H1 (cell line): ENCODE results near the gene SCCPDH. TPM values are rescaled to one million over a fixed set of nuclear protein-coding genes. Genes with fewer than 3 reads are reported as not detected.

Experiments used
- CTCF ChIA-PET: fragments of 300-600 bp; sonication (Branson Sonifier 250); formaldehyde crosslinking; loops from one replicate; lab custom pipeline; 2021; ENCODE audit not compliant: partially characterized antibody; lab: Charles Lee
- POLR2A ChIA-PET: fragments of 300-600 bp; sonication (Branson Sonifier 250); formaldehyde crosslinking; loops from one replicate; lab custom pipeline; 2021; ENCODE audit warnings: inconsistent platforms; ENCODE audit not compliant: partially characterized antibody; lab: Charles Lee
- DNase-seq, 2 experiments: peaks; one replicate each; pipeline versions ENCODE4 v3.0.0 to v3.0.0-alpha.2; 2010 to 2022; ENCODE audit warnings: low spot score in 2 of 2, low read depth in 1 of 2, mixed read lengths in 1 of 2
- FAIRE-seq: peaks from 2 replicates; lab custom pipeline; 2011; peaks lifted over from hg19 to GRCh38; lab: Jason Lieb, UNC
- H2AFZ ChIP-seq: 2 replicates; pipeline ENCODE4 v1.8.1; 2012; ENCODE audit warnings: low read length, inconsistent platforms
- H2AK5ac ChIP-seq: 2 replicates; pipeline ENCODE4 v1.6.1; 2013; ENCODE audit warnings: low read depth, low read length
- H2BK120ac ChIP-seq: replicated peaks from 2 replicates; pipeline ENCODE3; 2013; ENCODE audit warnings: low read depth, low read length, inconsistent platforms
- H2BK12ac ChIP-seq: 2 replicates; pipeline ENCODE4 v1.6.1; 2013; ENCODE audit warnings: low read depth, low read length
- H2BK15ac ChIP-seq: 2 replicates; pipeline ENCODE4 v1.6.1; 2013; ENCODE audit warnings: low read length
- H2BK20ac ChIP-seq: 2 replicates; pipeline ENCODE4 v1.6.1; 2013; ENCODE audit warnings: low read length
- H2BK5ac ChIP-seq: 2 replicates; pipeline ENCODE4 v1.6.1; 2013; ENCODE audit warnings: low read depth, low read length
- H3K14ac ChIP-seq: 2 replicates; pipeline ENCODE4 v1.6.1; 2013; ENCODE audit warnings: inconsistent platforms; ENCODE audit not compliant: insufficient read length
- H3K18ac ChIP-seq: 2 replicates; pipeline ENCODE4 v1.6.1; 2013; ENCODE audit warnings: low read length; ENCODE audit errors: extremely low read depth
- H3K23ac ChIP-seq: 2 replicates; pipeline ENCODE4 v1.6.1; 2013; ENCODE audit warnings: inconsistent platforms; ENCODE audit not compliant: insufficient read length
- H3K23me2 ChIP-seq: 2 replicates; pipeline ENCODE4 v1.6.1; 2013; ENCODE audit warnings: low read depth, low read length
- H3K27ac ChIP-seq: 2 replicates; pipeline ENCODE4 v1.6.1; 2011; ENCODE audit warnings: low read depth, low read length, inconsistent platforms
- H3K27me3 ChIP-seq, 4 experiments: replicated peaks in 1 of 4; 1 replicate in 1 of 4; 2 replicates in 3 of 4; pipeline versions ENCODE4 v1.6.1 to v1.8.1; 2011 to 2013; ENCODE audit warnings: low read length in 3 of 4, mild to moderate bottlenecking in 3 of 4, inconsistent platforms in 2 of 4, mixed read lengths in 2 of 4, moderate library complexity in 1 of 4; ENCODE audit not compliant: control insufficient read depth in 3 of 4, insufficient read depth in 3 of 4; ENCODE audit errors: extremely low read depth in 1 of 4
- H3K36me3 ChIP-seq, 4 experiments: 2 replicates each; pipeline versions ENCODE4 v1.6.1 to v1.8.1; 2011 to 2013; ENCODE audit warnings: mild to moderate bottlenecking in 4 of 4, low read length in 3 of 4, moderate library complexity in 2 of 4, control low read depth in 1 of 4, inconsistent platforms in 1 of 4; ENCODE audit not compliant: insufficient read depth in 4 of 4, control insufficient read depth in 2 of 4
- H3K4ac ChIP-seq: replicated peaks from 2 replicates; pipeline ENCODE3; 2013; ENCODE audit warnings: low read length, low read depth, mixed read lengths, inconsistent platforms; ENCODE audit not compliant: insufficient read length
- H3K4me1 ChIP-seq, 4 experiments: replicated peaks in 1 of 4; 1 replicate in 1 of 4; 2 replicates in 3 of 4; pipeline versions ENCODE4 v1.6.1 to v1.8.1; 2011 to 2013; ENCODE audit warnings: low read length in 3 of 4, inconsistent platforms in 2 of 4, mixed read lengths in 1 of 4; ENCODE audit not compliant: insufficient read depth in 4 of 4, control insufficient read depth in 3 of 4
- H3K4me2 ChIP-seq, 2 experiments: 2 replicates each; pipeline versions ENCODE4 v1.6.1 to v1.8.1; 2011 to 2013; ENCODE audit warnings: low read depth in 2 of 2, low read length in 2 of 2, control low read depth in 1 of 2, inconsistent platforms in 1 of 2, mild to moderate bottlenecking in 1 of 2; ENCODE audit not compliant: insufficient read depth in 1 of 2
- H3K4me3 ChIP-seq, 4 experiments: fragments of 200-600, 300-600 bp in 1 of 4; sonication (generic), shearing (Covaris generic), sonication (Bioruptor Twin) in 1 of 4; 2 replicates each; pipeline versions ENCODE4 v1.5.1 to v1.8.1; 2011 to 2016; ENCODE audit warnings: low read length in 4 of 4, low read depth in 3 of 4, control low read depth in 2 of 4, inconsistent platforms in 2 of 4, mild to moderate bottlenecking in 2 of 4, mixed read lengths in 1 of 4, moderate library complexity in 1 of 4; ENCODE audit not compliant: insufficient read depth in 2 of 4; ENCODE audit errors: extremely low read depth in 1 of 4
- H3K56ac ChIP-seq: replicated peaks from 2 replicates; pipeline ENCODE3; 2013; ENCODE audit warnings: low read depth, mild to moderate bottlenecking, mixed read lengths, low read length, inconsistent platforms; ENCODE audit not compliant: insufficient read length
- H3K79me1 ChIP-seq: 2 replicates; pipeline ENCODE4 v1.6.1; 2013; ENCODE audit warnings: low read depth, low read length, control low read depth
- H3K79me2 ChIP-seq, 2 experiments: 2 replicates each; pipeline versions ENCODE4 v1.6.1 to v1.8.1; 2012 to 2013; ENCODE audit warnings: low read length in 2 of 2, mild to moderate bottlenecking in 2 of 2, inconsistent platforms in 1 of 2; ENCODE audit not compliant: insufficient read depth in 2 of 2, control insufficient read depth in 1 of 2
- H3K9ac ChIP-seq, 4 experiments: replicated peaks in 1 of 4; 1 replicate in 1 of 4; 2 replicates in 3 of 4; pipeline versions ENCODE4 v1.6.1 to v1.8.1; 2011 to 2013; ENCODE audit warnings: low read depth in 3 of 4, low read length in 3 of 4, control low read depth in 2 of 4, mild to moderate bottlenecking in 2 of 4, moderate library complexity in 2 of 4, inconsistent platforms in 1 of 4; ENCODE audit errors: extremely low read depth in 1 of 4
- H3K9me3 ChIP-seq, 2 experiments: 2 replicates each; pipeline versions ENCODE4 v1.6.1 to v1.8.1; 2012 to 2013; ENCODE audit warnings: mild to moderate bottlenecking in 2 of 2, moderate library complexity in 2 of 2, control low read depth in 1 of 2, inconsistent platforms in 1 of 2, low read depth in 1 of 2, low read length in 1 of 2, mixed read lengths in 1 of 2; ENCODE audit not compliant: insufficient read depth in 2 of 2
- H4K20me1 ChIP-seq, 2 experiments: replicated peaks in 1 of 2; 2 replicates each; pipeline versions ENCODE3 to v1.8.1; 2011 to 2013; ENCODE audit warnings: inconsistent platforms in 2 of 2, low read length in 2 of 2, mild to moderate bottlenecking in 1 of 2; ENCODE audit not compliant: insufficient read depth in 2 of 2, control insufficient read depth in 1 of 2
- H4K5ac ChIP-seq: 2 replicates; pipeline ENCODE4 v1.6.1; 2013; ENCODE audit warnings: low read length, low read depth, mixed read lengths, inconsistent platforms; ENCODE audit not compliant: insufficient read length
- H4K8ac ChIP-seq: 2 replicates; pipeline ENCODE4 v1.8.0; 2013; ENCODE audit warnings: mild to moderate bottlenecking, moderate library complexity, low read length, inconsistent platforms; ENCODE audit not compliant: insufficient read depth; ENCODE audit errors: extremely low read depth
- H4K91ac ChIP-seq: replicated peaks from 2 replicates; pipeline ENCODE3; 2013; ENCODE audit warnings: low read length, mixed read lengths, inconsistent platforms; ENCODE audit not compliant: insufficient read length
- ATF2 ChIP-seq: IDR thresholded peaks from 2 replicates; pipeline ENCODE4 v1.6.1; 2012; ENCODE audit warnings: low read length, inconsistent platforms
- CBX8 ChIP-seq: fragments of 300-800, 300-1000 bp; sonication (generic); IDR thresholded peaks from 2 replicates; pipeline ENCODE4 v1.7.1; 2016; ENCODE audit warnings: low read depth, low read length, borderline replicate concordance
- CHD1 ChIP-seq: IDR thresholded peaks from 2 replicates; pipeline ENCODE4 v1.6.1; 2012; ENCODE audit warnings: low read depth, low read length, improper control_type of control experiment
- CHD2 ChIP-seq: IDR thresholded peaks from 2 replicates; pipeline ENCODE4 v1.6.1; 2012; ENCODE audit warnings: low read length, improper control_type of control experiment
- FOSL1 ChIP-seq: IDR thresholded peaks from 2 replicates; pipeline ENCODE4 v1.6.1; 2011; ENCODE audit warnings: mild to moderate bottlenecking, low read depth, low read length, moderate library complexity; ENCODE audit not compliant: insufficient read depth
- HDAC2 ChIP-seq, 2 experiments: fragments of 300-600 bp in 1 of 2; sonication (generic) in 1 of 2; IDR thresholded peaks; 2 replicates each; pipeline ENCODE4 v1.6.1; 2011 to 2012; ENCODE audit warnings: low read depth in 2 of 2, low read length in 2 of 2, mild to moderate bottlenecking in 2 of 2, moderate library complexity in 2 of 2, borderline replicate concordance in 1 of 2, inconsistent platforms in 1 of 2
- HDAC6 ChIP-seq: IDR thresholded peaks from one replicate; pipeline ENCODE4 v1.7.1; 2012; ENCODE audit warnings: low read depth, mild to moderate bottlenecking, inconsistent platforms, low read length, moderate library complexity
- RNF2 ChIP-seq: fragments of 200-900, 300-1000 bp; sonication (generic); IDR thresholded peaks from 2 replicates; pipeline ENCODE4 v1.7.1; 2016; ENCODE audit warnings: borderline replicate concordance, low read depth, mild to moderate bottlenecking, antibody characterized with exemption, low read length; ENCODE audit not compliant: poor library complexity, severe bottlenecking; ENCODE audit errors: missing control alignments
- RXRA ChIP-seq: IDR thresholded peaks from 2 replicates; pipeline ENCODE4 v1.6.1; 2011; ENCODE audit warnings: low read depth, mild to moderate bottlenecking, low read length, moderate library complexity; ENCODE audit not compliant: insufficient read depth
- SIX5 ChIP-seq: IDR thresholded peaks from 2 replicates; pipeline ENCODE4 v1.6.1; 2011; ENCODE audit warnings: mild to moderate bottlenecking, low read depth, low read length
- TAF7 ChIP-seq: optimal IDR thresholded peaks from 2 replicates; pipeline ENCODE3; 2011; ENCODE audit warnings: low read depth, mild to moderate bottlenecking, inconsistent platforms, low read length, moderate library complexity, borderline replicate concordance
- ZNF274 ChIP-seq: IDR thresholded peaks from 2 replicates; pipeline ENCODE4 v1.7.0; 2012; ENCODE audit warnings: low read length, borderline replicate concordance; ENCODE audit errors: extremely low read depth
- WGBS, 2 experiments: shearing (Covaris generic) in 1 of 2; methylation state at CpG; one replicate each; pipeline versions ENCODE4 v1.1.6 to v1.1.7; 2013 to 2015; ENCODE audit warnings: low lambda C conversion rate in 2 of 2, mixed read lengths in 2 of 2, inconsistent platforms in 1 of 2, low coverage in 1 of 2, missing lambda C conversion rate in 1 of 2; ENCODE audit not compliant: insufficient replicate concordance in 2 of 2, insufficient coverage in 1 of 2, insufficient read length in 1 of 2; ENCODE audit errors: extremely low coverage in 1 of 2, missing lambda C conversion rate in 1 of 2; 5-methylcytosine and 5-hydroxymethylcytosine counted together
- polyA plus RNA-seq, 7 experiments: library from polyadenylated mRNA; depleted of rRNA in 3 of 7; stranded (reverse) in 5 of 7; unstranded in 2 of 7; fragments of >200 nt in 5 of 7; fragments of 200-250 nt in 2 of 7; gene quantifications; 1 replicate in 5 of 7; 2 replicates in 1 of 7; 4 replicates in 1 of 7; pipeline versions ENCODE4 v1.2.1 to v1.2.3, GENCODE V29; 2011 to 2013; ENCODE audit warnings: missing spikeins in 2 of 7, mixed read lengths in 2 of 7
- total RNA-seq: library from RNA; stranded (reverse); fragmentation: NEBNext Ultra II Directional; extraction: Animal tissue kit (Norgen Biotek cat#: 25700); gene quantifications from 2 replicates; pipeline ENCODE4 v1.2.1, GENCODE V29; 2021

The SCCPDH gene
- total and polyA plus RNA-seq, 2 of the 8 experiments (the other 6 are each of a cell fraction or from before 2014, with no cell fraction given), result 9.5 to 17.0 TPM

GRCh38 chr1:246703581-246703980, 20.6 kb upstream of the SCCPDH start:
- H2AFZ ChIP-seq, result no peak overlapping the region
- no peak for TF ChIP-seq CHD1
- TF ChIP-seq RXRA, result no peak
- no peak for TF ChIP-seq HDAC2 (IDR thresholded peaks at IDR 0.05; ENCODE audit: borderline replicate concordance in 1 of 2, low read depth in 2 of 2, low read length in 2 of 2)
- TF ChIP-seq TAF7, result no peak
- no peak for TF ChIP-seq ATF2
- no peak for TF ChIP-seq CBX8
- no peak for TF ChIP-seq ZNF274
- no peak for TF ChIP-seq RNF2
- TF ChIP-seq SIX5, result no peak
- TF ChIP-seq HDAC6, result no peak
- no peak for TF ChIP-seq FOSL1
- no peak for TF ChIP-seq CHD2

More at GRCh38 chr1:246703581-246703980, 20.6 kb upstream of the SCCPDH start:
- H3K4me1 ChIP-seq, result no peaks in the 10 kb centered on the region
- H3K18ac ChIP-seq, result no peak overlapping the region
- no peak overlapping the region for H2BK20ac ChIP-seq
- H4K5ac ChIP-seq, result no peak overlapping the region
- H3K9me3 ChIP-seq, result no peaks in the 10 kb centered on the region
- no peaks in the 10 kb centered on the region for H4K20me1 ChIP-seq
- no peak overlapping the region for H3K4me2 ChIP-seq
- DNase-seq (no peak), FAIRE-seq (no peak)
- no peak overlapping the region for H4K8ac ChIP-seq
- CTCF ChIA-PET, result interaction anchor here (0.6 to 1.1 kb wide), 2 partner anchors 14 to 166 kb away, joined by 3 to 5 read pairs; no protein-coding TSS in a partner anchor
- no peak overlapping the region for H2BK15ac ChIP-seq
- H2BK12ac ChIP-seq, result no peak overlapping the region
- H3K23ac ChIP-seq, result no peak overlapping the region
- no peak overlapping the region for H3K4ac ChIP-seq
- no peak overlapping the region for H3K56ac ChIP-seq
- no peak overlapping the region for H3K4me3 ChIP-seq
- H2AK5ac ChIP-seq, result no peak overlapping the region
- H3K9ac ChIP-seq, result no peak overlapping the region
- no peaks in the 10 kb centered on the region for H3K23me2 ChIP-seq
- no peaks in the 10 kb centered on the region for H3K36me3 ChIP-seq
- POLR2A ChIA-PET, result no interaction called here
- no peaks in the 10 kb centered on the region for H3K79me2 ChIP-seq
- H2BK5ac ChIP-seq, result no peak overlapping the region
- H3K14ac ChIP-seq, result no peak overlapping the region
- no peak overlapping the region for H4K91ac ChIP-seq
- no peak overlapping the region for H3K27ac ChIP-seq
- no peaks in the 10 kb centered on the region for H3K79me1 ChIP-seq
- no peak overlapping the region for H2BK120ac ChIP-seq
- WGBS, 2 experiments, result 92% methylated on average over 8 of the region's 8 CpGs; no CpG with 5 or more reads in 1 of the 2 experiments
- H3K27me3 ChIP-seq, result no peaks in the 10 kb centered on the region
